PC-9 (cell line): ENCODE results near the gene ZNF43.
A peak's percentile ranks its signal among the peaks of the same experiment; 100 is the strongest.
"Not testable (repeated sequence)": the region's sequence is repeated elsewhere in the genome, so short reads cannot be mapped to it uniquely, and the experiment has no call there.

ENCODE experiments used
- CTCF ChIP-seq: fragments of 200-600 bp; sonication (generic); conservative IDR thresholded peaks from 2 replicates; pipeline ENCODE4 v1.6.1; 2017; ENCODE audit warnings: mixed run types, antibody characterized with exemption, mild to moderate bottlenecking, moderate library complexity
- EZH2 ChIP-seq: fragments of 200-600 bp; sonication (generic); IDR thresholded peaks from 2 replicates; pipeline ENCODE4 v1.8.0; 2017; ENCODE audit warnings: antibody characterized with exemption, low read depth

GRCh38 chr19:21880761-21881160 is 44.8 kb upstream of the ZNF43 start:
- peak; percentile 45 for TF ChIP-seq CTCF
- not testable (repeated sequence) for TF ChIP-seq EZH2
